GM21390 (cell line): ENCODE results near the gene EBF3.

Experiments used
- ATAC-seq: cut with Tn5 transposase; IDR thresholded peaks from one replicate; pipeline ENCODE4 v1.9.1; 2021; ENCODE audit not compliant: unreplicated experiment

The EBF3 gene

DNA sequence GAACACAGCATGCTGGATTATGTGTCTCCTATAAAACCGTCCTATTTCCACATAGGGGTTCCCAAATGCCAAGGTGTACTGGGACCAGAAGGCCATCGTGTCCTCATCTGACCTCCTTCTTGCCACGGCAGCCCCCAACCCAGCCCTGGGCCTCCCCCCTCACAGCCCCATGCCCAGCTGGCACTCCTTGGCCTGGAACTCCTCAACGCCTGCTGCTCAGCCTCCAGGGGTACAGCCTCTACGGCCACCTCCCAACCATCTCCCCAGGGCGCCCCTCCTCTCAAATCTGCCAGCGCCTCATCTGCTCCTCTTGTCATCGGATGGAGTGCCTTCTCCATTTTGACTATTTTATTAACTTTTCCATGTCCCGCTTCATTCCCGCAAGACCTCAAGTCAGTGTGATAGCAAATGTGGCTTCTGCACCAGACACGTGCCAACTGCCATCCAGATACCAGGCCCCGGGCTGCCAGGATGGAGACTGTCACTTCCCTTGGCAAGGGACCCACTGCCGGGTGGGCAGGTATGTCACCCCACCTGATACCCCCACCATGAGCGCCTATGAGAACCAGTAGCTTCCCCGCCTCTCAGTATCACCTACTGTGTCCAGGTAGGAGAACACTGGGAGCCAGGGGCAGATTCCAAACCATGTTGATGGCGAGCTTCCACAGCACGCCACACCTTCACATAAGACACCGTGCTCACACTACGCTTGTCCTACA lies 106.7 kb downstream of the EBF3 start:
- ATAC-seq, result no peak

DNA sequence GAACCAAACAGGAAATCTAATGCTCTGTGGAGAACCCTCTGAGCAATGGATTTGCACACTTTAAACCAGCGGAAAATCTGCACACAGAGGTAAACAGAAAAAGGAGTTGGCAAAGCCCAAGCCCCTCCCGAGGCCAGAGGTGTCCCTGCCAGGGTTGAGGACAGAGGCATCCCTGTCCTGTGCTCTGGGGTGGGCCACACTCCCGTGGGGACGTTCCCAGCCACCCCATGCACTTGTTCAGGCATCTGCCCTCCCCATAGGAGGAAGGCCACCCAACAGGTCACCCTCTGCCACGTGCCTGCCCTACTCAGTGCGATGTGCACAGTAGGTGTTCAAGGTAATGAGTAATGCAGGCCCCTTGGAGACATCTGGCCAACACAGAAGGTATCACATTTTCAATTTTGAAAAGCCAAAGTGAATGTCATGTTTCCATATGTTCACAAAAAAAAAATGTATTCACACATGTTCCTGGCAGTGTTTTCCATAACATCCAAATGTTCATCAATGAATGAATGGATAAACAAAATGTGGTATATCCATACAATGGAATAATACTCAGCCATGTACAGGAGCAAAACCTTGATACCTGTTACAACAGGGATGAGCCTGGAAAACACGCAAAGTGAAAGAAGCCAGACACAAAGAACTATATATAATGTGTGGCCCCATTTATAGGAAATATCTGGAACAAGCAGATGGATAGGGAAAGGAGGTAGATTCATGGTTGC lies 108.1 kb downstream of the EBF3 start:
- ATAC-seq, result no peak

DNA sequence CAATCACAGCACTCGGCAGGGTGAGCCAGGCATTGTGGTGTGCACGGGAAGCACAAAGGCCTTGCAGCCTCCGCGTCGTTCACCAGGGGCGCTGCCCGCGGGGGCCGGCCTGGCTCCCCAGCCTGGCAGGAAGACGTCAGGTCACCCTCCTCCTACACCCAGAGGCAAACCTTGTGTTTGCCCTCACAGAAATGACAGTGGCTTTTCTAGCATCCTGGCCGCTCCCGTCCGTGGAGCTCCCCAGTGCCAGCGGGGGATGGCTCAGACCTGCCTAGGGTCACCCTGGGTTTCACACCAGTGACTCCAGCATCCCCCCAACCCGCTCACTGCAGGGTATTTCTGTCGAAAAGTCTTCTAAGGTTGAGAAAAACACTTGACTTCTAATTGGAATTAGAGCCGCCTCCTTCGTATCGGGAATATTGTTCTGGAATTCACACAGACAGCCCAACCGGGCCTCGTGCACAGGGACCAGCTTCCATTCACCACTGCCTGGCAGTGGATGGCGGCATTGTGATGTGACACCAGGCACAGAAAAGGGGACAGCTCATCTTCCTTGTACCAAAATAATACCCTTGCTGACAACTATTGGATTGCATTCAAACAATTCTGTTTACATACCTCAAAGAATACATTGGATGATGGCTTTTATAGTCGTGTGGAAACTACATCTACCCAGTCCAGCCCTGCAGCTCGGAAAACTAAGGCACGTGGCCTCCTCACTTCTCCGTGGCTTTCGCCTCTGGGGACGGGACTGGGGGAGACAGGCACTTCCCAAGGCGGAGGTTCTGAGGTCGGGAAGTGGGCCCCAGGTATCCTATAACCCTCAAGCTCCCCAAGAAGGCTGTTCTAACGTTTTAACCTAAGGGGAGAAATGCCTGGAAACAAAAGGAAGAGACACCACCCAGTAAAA lies 109.0 kb downstream of the EBF3 start:
- no peak for ATAC-seq

DNA sequence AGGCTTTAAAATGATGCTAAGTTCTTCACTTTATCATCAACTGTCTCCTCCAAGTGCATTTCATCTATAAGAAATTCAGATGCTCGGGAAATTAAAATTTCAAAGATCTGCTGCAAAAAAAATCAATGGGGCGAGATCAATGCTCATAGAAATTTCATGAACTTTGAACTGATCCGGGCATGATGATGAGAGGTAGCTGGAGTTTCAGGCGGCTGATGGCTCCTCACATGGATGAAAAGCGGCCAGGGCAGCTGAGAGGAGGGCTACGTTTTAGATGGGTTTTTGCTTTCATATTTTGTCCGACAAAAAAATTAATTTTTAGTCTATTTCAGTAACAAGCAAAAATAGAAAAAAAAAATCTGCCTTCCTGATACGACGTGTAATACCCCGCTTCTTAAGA lies 109.9 kb downstream of the EBF3 start:
- no peak for ATAC-seq

DNA sequence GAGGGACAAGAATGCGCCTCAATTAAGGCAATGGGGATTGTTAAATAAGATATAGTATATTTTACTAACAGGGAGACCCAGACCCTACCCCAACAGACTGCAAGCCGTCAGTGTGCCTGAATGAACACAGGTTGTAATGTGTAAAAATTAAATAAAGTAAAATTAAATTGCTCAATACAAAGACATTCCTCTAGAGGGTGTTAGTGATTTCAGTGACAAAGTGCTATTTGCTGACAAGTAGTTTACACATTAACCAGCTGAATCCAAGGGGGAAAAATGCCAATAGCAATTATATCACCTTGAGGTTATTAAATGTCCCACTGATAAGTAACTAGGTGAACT lies 110.5 kb downstream of the EBF3 start:
- ATAC-seq, result no peak

DNA sequence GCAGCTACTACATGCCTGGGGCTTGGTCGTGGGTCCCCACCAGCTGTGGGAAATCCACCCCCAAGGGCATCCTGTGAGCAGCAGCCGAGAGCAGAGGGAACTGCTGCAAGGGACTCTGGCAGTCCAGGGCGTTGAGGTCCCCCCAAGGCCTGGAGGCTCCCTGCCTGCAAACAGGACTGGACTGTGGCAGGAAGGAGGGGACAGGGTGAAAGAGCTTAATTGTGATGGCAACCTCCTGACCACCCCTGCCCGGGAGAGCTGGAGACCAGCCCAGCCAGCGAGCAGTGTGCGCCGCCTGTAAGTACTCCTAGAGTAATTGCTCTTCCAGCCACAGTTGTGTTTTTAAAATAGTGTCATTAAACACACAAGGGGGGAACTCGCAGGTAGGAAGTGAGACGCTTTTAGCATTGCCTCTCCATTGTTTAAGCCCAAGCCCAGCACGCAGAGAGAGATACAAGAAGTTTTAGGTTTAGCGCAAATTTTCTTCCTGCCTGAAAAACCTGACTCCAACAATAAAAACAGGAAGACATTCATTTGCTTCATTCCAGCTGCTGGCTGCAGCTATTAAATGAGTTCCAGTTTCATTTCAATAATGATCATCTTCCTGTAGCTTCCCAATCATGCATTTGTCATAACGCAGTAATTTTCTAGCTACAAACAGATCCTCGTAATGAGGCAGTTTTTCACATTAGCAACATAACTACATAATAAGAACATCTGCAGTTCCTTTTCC lies 111.1 kb downstream of the EBF3 start:
- ATAC-seq, result no peak

DNA sequence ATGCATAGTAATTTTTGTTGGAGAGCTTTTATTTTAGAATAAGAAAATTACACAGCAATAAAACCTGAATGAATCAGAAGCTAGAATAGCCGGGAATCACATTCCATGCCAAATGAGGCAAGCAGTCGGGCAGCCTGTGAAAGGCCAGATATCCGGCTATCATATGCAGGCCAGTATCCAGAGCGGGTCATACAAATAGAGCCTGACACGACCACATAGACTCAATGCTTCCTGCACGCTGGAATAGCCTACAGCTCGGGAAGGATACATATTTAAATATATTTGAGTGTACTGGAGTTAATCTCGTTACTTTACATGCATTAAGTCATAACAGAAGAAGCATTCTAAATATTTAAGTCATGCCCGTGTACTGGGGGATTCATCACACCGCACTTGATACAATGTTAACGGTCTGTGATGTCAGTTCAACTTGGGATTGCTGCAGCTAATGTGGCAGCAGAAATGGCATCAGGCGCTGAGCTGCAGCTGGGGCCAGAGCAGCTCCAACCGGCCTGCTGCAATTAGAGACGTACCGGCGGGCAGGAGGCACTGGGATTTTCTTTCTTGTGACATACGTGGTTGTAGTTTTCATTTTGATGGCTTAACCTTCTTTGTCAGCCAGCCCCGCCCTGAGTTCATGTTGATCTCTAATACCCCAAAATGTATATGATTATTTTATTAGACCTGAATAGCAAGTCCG lies 112.0 kb downstream of the EBF3 start:
- no peak for ATAC-seq

DNA sequence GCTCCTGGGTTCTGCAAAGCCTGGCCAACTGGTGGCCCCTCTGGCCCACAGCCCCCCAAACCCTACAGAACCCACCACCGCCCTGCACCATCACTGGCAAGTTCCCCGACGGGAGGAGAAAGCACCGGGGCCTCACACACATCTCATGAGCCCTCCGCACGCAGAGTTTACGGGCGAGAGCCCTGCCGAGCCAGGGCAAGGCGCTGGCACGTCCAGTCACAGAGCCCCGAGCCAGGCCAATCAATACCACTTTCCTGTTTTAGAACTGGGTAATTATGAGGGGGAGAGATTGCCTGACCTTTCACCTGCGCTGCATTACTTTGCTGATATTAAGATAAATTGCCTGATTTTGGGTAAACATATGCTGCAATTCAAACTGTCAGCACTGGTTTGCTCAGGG lies 113.3 kb downstream of the EBF3 start:
- ATAC-seq, result no peak

DNA sequence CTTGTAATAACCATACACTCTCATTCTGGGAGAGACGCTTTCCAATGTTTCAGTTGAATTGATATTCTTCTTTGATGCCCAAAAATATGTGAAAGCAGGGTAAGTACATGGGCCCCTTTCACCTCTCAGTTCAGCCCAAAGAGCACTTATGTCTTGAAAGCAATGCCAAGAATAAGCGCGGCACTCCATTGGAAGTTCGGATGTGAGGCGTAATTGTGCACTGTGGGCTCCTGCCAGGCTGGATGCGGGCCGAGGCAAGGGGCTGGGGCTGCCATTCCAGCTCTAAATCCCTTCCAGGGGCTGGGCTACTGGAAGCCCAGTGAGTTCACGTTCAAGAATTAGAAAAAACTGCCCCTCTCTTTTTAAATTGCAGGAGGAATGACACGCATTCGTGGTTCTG lies 113.8 kb downstream of the EBF3 start:
- ATAC-seq, result no peak

DNA sequence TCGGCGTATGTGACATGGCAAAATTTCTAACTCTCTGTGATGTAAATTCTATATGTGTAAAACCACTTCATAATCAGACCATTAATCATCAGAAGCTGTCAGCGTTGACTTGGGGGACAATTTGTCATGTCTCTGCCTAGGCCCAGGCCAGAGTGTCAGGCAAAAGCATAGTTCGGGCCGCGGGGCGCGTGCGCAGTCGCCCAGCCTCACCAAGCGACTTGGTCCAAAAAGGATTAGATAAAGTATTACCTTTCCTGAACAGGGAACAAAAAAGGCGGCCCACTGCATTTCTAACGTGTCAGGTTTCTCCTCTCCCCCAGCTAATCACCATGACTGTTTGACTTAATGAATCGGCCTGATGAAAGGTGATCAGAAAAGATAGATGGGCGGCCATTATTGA lies 114.2 kb downstream of the EBF3 start:
- no peak for ATAC-seq

DNA sequence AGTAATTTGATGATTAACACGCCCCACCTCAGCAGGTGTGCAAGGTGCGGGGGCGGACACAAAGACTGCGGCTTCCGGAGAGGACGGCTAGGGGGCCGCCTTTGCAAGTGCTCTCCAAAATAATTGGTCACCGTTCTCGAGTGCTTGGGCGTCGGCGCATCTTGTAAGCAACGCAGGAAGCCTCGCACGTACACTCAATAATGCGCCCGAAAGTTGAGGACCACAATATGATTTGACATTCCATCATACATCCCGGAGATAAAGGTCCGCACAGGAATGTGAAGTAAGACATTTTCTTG lies 114.7 kb downstream of the EBF3 start:
- ATAC-seq, result no peak

DNA sequence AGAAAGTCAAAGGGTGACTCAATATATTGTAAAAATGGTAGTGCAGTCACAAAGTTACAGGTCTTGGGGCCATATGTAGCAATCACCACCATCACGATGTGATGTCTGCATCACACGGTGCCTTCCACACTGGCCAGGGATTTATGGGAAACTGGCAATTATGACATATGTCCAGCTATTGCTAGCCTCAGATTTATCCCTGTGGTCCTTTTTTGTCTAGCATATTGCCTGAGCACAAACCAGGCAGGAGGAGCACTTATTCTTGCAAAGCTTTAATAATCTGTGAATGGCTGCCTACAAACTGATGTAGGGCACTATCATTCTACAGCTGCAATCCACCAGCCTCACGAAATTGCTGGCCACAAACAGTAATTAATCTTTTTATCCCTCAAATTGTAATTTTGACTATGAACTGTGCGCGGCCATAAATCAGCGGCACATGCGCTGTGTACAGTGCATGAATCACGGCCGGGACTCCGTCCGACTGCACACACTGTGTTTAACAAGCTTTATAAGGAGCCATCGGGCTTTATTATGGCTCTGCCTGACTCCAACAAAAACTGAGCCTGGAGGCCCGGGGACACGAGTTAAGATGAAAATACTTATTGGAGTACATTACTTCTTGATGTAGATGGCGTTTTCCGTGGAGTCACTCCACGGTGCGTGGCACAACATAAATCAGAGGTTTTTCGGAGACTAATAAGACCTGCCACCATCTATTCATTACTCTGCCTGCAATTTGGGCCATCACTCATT lies 115.2 kb downstream of the EBF3 start:
- ATAC-seq, result no peak

DNA sequence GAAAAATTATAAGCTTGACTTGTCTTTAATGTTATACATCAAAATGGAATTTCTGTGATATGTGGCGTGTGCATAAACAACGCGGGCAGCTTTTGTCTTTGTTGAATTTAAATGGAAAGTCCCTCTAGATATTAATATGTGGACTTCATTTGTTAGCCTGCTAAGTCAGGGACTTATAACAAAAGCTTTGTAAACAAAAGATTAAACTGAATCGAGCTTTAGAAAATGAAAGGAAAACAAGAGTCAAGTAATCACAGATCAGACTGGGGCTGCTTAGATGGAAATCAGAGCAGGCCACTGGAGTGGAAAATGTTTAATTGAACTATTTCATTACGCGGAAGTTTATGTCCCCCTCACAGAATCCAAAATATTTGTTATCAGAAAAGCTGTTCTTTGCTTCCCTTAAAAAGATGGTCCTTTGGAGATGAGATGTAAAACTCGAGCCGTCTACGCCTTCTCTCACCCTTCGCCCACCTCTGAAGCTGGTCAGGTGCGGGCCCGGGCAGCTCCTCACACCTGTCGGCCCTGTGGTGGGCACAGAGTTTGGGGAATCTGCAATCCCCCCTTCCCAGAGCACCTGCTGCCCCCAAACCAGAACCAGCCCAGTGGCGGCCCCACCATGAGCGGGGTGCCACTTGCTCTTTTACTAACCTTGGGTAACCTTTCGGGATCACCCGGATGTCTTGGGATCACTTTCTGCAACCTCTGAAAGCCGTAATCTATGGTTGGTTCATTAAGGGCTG lies 116.2 kb downstream of the EBF3 start:
- no peak for ATAC-seq

DNA sequence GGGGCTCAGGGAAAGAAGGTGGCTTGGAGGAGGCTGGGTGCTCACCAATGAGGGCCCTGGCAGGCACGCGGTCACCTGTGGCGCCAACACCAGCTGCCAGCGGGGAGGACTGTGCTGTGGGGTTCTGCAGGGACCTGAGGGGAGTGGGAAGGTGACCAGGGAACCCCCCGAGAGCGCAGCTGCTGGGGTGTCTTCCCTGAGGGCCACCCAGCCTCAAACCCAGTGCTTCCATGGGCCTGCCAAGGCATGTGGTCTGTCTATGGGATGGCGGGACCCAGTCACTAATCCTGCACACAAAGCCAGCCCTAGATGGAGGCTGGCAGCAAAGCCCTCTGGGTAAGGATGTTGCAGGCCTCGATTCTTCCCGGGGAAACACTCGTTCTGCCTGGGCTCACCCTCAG lies 117.1 kb downstream of the EBF3 start:
- ATAC-seq, result no peak

DNA sequence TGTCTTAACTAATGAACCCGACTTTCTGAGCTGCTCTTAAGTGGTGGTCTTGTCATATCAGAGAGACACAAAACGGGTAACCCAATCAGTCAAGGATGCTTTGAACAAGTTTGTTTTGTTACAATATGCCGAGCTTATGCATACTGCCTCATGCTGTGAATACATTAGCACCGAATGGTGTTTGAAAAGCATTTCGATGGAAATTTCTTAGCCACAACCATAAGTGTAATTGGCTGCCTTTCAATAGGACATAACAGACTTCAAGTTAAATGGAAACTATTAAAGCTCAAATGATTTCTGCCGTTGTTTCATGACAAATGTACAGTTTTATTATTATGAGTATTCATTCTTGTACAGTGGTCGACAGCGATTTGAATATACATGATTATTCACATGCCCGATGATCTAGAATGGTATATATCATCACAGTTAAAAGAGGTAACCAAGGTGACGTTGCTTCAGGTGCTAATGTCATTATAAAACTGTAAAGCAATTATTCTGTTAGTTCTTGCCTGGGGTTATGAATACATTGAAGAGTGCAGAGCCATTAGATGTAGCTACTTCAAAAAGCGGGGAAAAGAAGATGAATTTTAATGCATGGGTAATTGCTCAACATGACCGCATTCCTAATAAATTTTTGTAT lies 118.8 kb downstream of the EBF3 start:
- no peak for ATAC-seq

DNA sequence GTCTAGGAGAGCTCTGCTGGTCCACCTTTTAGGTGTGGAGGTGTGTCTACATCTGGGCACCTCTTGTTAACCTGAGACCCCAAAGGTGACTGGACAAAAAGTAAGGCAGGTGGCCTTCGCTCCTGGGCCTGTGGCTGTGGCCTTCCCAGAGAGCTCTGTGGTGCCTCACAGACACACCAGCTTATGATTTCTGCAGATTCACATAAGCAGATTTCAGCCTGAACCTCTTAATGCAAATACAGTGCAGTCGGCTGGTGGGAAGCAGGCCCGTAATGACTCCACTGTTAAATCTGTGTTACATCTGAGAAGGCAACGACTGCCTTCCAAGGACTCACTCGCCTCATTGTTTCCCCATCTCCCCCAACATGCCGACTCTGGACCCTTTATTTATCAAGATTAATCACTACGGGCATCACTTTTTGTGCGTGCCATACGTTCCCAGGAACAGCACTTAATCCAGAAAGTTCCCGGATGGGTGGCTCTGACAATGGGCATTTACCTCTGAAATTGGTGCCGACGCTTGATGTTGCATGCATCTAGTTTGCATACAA lies 119.8 kb downstream of the EBF3 start:
- ATAC-seq, result no peak

DNA sequence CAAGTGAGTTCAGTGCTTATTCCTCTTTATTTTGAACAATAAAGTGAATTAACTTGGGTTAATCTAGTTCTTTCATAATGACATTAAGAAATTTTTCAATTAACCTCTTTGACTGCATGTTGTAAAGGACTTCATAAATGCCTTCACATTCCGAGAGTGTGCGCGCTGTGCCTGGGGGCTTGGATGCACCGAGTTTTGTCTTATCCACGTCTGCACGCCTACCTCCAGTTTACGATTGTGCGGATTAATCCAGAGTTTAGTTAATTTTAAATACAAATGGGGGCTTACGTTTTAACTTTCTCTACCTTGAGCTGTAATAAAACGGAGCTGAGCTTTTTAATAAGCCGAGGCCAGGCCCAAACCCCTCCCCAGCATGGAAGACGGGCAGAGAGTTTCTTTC lies 120.4 kb downstream of the EBF3 start:
- ATAC-seq, result no peak

DNA sequence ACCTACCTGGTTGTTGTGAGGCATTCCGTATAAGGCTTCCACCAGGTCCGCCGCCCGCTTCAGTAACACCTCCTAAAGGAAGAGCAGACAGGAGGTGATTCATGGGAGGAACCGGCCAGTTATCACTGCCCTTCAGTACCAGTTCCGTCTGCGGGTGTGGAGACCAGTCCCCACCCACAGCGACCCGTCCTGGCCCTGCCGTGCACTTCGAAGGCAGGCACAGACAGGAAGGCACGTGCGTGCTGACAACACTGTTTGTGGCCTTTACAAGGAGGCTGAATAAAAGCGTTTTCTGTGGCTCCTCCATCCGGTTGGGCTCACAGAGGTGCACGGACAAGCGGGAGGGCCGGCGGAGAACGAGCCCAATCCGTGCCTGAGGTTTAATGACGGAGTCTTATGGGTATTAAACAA lies 120.9 kb downstream of the EBF3 start:
- no peak for ATAC-seq

DNA sequence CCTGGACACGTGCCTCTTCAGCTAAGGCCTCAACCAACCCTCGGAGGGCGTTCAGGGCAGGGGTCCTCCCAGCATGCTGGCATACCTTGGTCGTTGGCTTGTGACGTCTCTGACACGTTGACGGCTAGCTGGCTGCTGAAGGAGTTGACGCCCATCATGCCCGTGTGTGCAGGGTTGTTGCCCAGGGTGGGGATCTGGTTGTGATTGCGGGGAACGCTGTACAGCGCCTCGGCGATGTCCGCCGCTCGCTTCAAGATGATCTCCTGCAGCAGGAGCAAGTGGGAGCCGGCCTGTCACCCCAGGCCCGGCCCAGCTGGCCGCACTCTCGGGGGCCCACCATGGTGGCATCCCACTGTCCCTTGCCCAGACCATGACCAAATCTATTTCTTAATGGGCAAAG lies 122.0 kb downstream of the EBF3 start:
- ATAC-seq, result no peak
